ENCODE results near the gene TRIM14.
A peak's percentile ranks its signal among the peaks of the same experiment; 100 is the strongest.

Gene TRIM14, protein sequence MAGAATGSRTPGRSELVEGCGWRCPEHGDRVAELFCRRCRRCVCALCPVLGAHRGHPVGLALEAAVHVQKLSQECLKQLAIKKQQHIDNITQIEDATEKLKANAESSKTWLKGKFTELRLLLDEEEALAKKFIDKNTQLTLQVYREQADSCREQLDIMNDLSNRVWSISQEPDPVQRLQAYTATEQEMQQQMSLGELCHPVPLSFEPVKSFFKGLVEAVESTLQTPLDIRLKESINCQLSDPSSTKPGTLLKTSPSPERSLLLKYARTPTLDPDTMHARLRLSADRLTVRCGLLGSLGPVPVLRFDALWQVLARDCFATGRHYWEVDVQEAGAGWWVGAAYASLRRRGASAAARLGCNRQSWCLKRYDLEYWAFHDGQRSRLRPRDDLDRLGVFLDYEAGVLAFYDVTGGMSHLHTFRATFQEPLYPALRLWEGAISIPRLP

GRCh38 chr9:98118640-98119601 lies at the start of gene TRIM14:
TRIM14 (minus strand) TSS chr9:98119222; CDS start chr9:98119188, 34 bp downstream.
- peak in 1 of 2 donors; percentile 31 for DNase-seq (ENCODE audit: extremely low read depth in 1 of 2, low read depth in 1 of 2)

DNA sequence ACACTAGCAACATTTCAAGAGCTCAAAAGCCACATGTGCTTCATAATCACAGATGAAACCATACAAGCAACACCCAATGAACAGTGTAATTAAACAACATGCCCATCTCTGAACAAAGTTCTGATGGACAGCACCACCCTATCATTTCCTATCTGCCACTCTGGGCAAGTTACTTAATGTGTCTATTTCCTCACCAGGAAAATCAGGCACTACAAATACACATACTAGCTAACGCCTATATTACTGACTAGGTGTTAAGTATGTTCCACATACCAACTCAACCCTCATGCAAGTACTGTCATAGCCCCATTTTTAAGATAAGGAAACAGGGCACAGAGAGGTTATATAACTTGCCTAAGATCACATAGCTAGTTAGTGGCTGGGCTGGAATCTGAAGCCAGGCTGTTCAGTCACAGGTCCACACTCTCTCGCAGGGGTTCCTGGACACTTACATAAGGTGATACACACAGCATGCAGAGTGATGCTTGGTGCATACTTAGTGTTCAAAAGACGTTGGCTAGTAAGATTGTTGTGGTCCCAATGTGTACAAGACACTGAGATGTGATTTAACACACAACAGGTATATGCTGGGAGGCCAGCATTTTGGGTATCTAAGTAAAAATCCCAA lies 49.2 kb upstream of the TRIM14 start:
- no peak for DNase-seq (ENCODE audit: extremely low read depth in 1 of 2, low read depth in 1 of 2)

DNA sequence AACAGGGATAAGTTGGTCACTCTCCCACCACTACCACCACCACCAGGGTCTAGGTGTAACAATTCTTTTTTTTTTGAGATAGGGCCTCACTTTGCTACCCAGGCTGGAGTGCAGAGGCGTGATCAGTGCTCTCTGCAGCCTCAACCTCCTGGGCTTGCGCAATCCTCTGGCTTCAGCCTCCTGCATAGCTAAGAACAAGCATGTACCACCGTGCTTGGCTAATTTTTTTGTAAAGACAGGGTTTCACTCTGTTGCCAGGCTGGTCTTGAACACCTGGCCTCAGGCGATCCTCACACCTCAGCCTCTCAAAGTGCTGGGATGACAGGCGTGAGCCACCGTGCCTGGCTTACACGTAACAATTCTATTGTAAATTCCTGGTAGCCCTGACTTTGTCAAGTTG lies 45.9 kb upstream of the TRIM14 start:
- DNase-seq (ENCODE audit: extremely low read depth in 1 of 2, low read depth in 1 of 2), result no peak

DNA sequence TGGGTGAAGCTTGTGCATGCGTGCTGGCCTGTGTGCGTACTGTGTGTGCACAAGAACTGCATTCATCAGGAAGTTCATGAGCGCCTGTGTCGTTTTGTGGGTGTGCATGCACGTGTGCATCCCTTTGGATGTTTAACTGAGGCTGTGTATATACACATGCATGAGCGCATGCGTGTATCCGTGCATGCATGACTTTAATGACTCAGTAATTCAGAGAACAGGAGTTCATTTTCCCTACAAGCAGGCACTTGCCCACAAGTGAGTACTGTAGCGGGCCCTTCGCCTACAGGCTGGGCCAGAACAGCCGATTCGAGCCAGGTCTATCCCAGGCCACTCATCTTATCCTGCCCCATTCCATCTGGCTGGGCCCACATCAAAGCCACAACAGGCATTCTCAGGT lies 43.6 kb upstream of the TRIM14 start:
- DNase-seq (ENCODE audit: extremely low read depth in 1 of 2, low read depth in 1 of 2), result no peak

DNA sequence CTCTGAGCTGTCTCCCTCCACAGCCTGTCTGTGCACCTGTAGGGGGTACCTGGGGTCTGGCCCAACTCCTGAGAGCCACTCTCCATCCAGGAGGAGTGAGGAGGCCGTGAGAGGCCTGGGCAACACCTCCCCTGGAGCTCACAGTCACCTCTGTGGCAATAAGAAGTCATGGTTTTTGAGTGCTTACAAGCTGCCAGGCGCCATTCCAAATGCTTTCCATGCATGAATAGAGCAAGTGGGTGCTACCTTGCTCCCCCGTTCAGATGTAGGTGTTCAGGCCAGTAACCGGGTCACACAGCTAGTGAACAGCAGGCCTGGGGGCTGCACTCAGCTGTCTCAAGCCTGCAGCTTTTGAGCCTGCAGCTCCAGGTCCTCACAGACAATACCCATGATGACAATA lies 42.8 kb upstream of the TRIM14 start:
- DNase-seq (ENCODE audit: extremely low read depth in 1 of 2, low read depth in 1 of 2), result no peak

- no peak for DNase-seq (ENCODE audit: extremely low read depth in 1 of 2, low read depth in 1 of 2)
These were observed 40.8 kb upstream of the TRIM14 start for GRCh38 chr9:98159790-98160189.

GRCh38 chr9:98159301-98159700 lies 40.3 kb upstream of the TRIM14 start:
- DNase-seq (ENCODE audit: extremely low read depth in 1 of 2, low read depth in 1 of 2), result no peak

DNA sequence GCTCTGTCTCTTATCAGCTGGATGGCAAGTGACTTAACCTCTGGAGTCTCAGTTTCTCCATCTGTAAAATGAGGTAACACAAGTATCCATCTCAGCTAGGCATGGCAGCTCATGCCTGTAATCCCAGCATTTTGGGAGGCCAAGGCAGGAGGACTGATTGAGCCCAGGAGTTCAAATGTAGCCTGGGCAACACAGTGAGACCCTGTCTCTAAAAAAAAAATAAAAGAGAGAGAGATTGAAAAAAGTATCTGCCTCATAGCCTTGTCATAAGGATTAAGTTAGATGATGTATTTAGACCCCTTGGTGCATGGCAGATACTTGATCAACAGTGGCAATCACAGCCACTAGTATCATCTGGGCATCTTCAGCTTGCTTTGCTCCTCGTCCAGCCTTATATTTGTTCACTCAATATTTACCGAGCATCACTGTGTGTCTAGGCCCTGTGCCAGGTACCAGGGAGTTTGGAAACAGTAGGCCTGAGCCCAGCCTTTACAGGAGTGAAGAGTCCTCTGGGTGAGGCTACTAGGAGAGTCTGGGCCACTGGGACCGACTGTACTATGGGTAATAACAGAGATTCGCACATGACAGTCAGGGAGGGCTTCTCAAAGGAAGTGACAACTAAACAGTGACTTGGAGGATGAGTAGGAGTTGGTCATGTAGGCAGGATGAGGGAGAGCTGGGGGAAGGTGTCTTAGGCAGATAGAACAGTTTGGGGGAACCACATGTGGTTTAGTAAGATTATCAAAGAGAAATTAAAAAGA lies 39.2 kb upstream of the TRIM14 start:
- no peak for DNase-seq (ENCODE audit: extremely low read depth in 1 of 2, low read depth in 1 of 2)

DNA sequence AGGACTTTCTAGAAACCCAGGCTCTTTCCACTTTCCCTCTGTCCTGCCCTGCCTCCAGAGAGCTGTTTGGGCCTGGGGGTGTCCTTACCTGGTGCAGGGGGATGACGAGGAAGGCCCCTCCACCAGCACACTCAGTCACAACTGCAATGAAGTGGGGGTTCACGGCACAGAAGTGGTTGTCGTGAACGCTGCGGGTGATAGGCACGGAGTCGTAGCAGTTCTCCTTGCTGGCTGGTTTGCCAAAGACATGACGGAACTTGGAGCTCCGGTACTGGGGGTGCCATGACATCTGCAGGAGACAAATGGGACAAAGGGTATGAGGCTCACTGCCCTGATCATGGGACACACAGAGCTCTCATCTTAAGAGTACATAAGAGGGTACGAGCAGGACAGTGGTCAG lies 38.4 kb upstream of the TRIM14 start:
- no peak for DNase-seq (ENCODE audit: extremely low read depth in 1 of 2, low read depth in 1 of 2)

DNA sequence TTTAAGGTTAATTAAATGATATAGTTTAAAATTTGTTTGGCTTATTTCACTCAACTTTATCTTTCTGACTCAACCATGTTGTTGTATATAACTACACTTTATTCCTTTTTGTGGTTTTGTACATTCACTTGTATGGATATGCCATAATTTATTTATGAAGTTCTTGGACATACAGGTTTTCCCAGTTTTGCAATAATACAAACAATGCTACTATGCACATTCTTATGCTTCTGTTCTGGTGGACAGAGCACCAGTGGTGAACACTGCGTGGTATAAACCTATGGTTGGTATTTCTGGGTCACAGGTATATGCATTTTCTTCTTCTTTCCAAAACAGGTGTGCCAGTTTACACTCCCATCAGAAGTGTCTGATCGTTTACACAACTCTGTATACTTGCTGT lies 35.7 kb upstream of the TRIM14 start:
- no peak for DNase-seq (ENCODE audit: extremely low read depth in 1 of 2, low read depth in 1 of 2)

GRCh38 chr9:98152526-98152925 lies 33.5 kb upstream of the TRIM14 start:
- DNase-seq (ENCODE audit: extremely low read depth in 1 of 2, low read depth in 1 of 2), result no peak

DNA sequence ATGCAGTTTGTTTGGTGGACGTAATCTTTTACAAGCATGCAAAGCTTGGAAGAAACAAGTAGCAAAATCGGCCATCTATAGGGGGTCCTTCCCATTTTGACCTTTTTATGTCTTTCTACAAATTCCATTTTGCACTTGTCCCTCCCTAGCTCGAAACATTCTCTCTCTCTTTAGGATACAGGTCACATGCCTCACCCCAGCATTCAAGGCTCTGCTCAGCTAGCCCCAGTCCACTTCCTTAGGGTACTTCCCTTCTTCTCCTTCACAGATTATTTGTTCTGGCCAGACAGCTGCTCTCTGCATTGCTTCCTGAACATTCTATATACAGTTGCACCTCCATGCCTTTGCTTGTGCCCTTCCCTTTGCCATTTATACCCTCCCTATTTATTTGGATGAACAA lies 31.7 kb upstream of the TRIM14 start:
- DNase-seq (ENCODE audit: extremely low read depth in 1 of 2, low read depth in 1 of 2), result no peak

DNA sequence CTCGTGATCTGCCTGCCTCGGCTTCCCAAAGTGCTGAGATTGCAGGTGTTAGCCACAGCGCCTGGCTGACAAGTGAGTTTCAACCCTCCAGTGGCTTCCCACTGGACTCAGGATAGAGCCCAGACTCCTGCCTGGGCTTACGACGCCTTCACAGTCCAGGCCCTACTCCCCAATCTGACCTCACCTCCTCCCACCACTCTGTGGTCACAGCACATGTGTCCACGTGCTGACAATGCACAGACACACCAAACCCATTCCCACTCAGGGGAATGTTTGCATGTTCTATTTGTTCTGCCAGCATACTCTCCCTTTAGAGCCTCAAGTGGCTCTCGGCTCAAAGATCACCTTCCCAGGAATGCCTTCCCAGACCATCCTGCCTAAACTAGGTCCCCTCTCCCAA lies 31.1 kb upstream of the TRIM14 start:
- DNase-seq (ENCODE audit: extremely low read depth in 1 of 2, low read depth in 1 of 2), result no peak

GRCh38 chr9:98149422-98149821 lies 30.4 kb upstream of the TRIM14 start:
- no peak for DNase-seq (ENCODE audit: extremely low read depth in 1 of 2, low read depth in 1 of 2)

DNA sequence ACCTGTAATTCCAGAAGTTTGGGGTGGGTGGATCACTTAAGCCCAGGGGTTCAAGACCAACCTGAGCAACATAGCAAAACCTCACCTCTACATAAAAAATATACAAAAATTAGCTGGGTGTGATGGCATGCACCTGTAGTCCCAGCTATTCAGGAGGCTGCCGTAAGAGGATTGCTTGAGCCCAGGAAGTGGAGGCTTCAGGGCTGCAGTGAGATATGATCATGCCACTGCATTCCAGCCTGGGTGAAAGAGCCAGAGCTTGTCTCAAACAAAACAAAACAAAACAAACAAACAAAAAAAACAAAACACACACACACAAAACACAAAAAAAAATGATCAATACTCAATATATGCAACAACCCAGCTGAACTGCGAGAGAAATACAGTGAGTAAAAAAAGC lies 29.5 kb upstream of the TRIM14 start:
- DNase-seq (ENCODE audit: extremely low read depth in 1 of 2, low read depth in 1 of 2), result no peak

DNA sequence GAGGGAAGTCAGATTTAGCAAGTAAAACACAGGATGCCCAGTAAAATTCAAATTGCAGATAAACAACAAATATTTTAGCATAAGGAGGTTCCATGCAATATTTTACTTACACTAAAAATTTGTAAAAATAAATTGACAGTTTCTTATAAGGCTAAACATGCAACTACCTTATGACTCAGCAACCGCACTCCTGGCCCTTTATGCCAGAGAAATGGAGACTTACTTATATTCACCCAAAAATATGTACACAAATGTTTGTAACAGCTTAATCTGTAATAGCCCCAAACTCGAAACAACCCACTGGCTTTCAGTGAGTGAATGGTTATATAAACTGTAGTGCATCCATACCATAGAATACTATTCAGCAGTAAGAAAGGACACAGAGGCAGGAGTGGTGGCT lies 28.6 kb upstream of the TRIM14 start:
- no peak for DNase-seq (ENCODE audit: extremely low read depth in 1 of 2, low read depth in 1 of 2)

- no peak for DNase-seq (ENCODE audit: extremely low read depth in 1 of 2, low read depth in 1 of 2)
These were observed 27.3 kb upstream of the TRIM14 start for GRCh38 chr9:98146101-98146991.

- DNase-seq (ENCODE audit: extremely low read depth in 1 of 2, low read depth in 1 of 2), result no peak
These were observed 25.6 kb upstream of the TRIM14 start for GRCh38 chr9:98144631-98145030.

DNA sequence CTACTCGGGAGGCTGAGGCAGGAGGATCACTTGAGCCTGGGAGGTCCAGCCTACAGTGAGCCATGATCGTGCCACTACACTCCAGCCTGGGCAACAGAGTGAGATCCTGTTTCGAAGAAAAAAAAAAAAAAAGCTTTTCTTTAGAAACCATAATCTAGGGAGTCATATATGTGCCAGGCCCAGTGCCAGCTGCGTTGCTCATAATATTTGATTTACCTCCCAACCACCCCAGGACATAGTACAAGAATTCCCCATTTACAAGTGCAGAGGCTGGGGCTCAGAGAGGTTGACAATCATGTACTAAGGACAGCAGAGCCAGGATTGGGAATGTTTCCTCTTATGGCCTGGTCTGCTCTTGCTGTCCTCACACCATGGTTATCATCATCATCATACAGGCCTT lies 25.1 kb upstream of the TRIM14 start:
- no peak for DNase-seq (ENCODE audit: extremely low read depth in 1 of 2, low read depth in 1 of 2)

All from activated CD8-positive, alpha-beta memory T cell treated with anti-CD3 and anti-CD28 coated beads for 1 hour (primary cell).